GM12878 (cell line): ENCODE measurements around the gene TDO2. TPM values are rescaled to one million over a fixed set of nuclear protein-coding genes. Genes with fewer than 3 reads are reported as not detected.

Experiments used
- ATAC-seq: fragments of 200-7000 bp; cut with Tn5 transposase; 3 replicates; pipeline ENCODE4 v1.9.1; 2020; ENCODE audit warnings: mild to moderate bottlenecking, moderate library complexity
- BruUV-seq: library from RNA; stranded (reverse); fragments of 400-500 nt; replicated peaks from 2 replicates; lab custom pipeline; 2021; lab: Mats Ljungman, UMichigan
- CTCF ChIA-PET: fragments of 300-600 bp; sonication (Branson Sonifier 250); formaldehyde crosslinking; extraction: SDS; loops from one replicate; lab custom pipeline; 2021; ENCODE audit warnings: inconsistent platforms; lab: Yijun Ruan, JAX
- POLR2A ChIA-PET: fragments of 350-600 bp; formaldehyde crosslinking; extraction: SDS; loops from one replicate; lab custom pipeline; 2021; ENCODE audit warnings: inconsistent platforms; lab: Charles Lee
- RAD21 ChIA-PET: fragments of 300-600 bp; sonication (Branson Sonifier 250); formaldehyde crosslinking; loops from one replicate; lab custom pipeline; 2023; ENCODE audit warnings: antibody characterized with exemption; ENCODE audit not compliant: unreplicated experiment; lab: Charles Lee
- SMC1A ChIA-PET: fragments of 300-600 bp; sonication (Branson Sonifier 250); formaldehyde crosslinking; loops from one replicate; lab custom pipeline; 2023; ENCODE audit not compliant: unreplicated experiment, uncharacterized antibody; lab: Charles Lee
- DNase-seq: peaks from one replicate; pipeline ENCODE4 v3.0.0-alpha.2; 2011; ENCODE audit warnings: low read depth, low spot score
- FAIRE-seq: peaks from 3 replicates; lab custom pipeline; 2011; peaks lifted over from hg19 to GRCh38; lab: Jason Lieb, UNC
- H2AFZ ChIP-seq: 2 replicates; pipeline ENCODE4 v1.6.0; 2011; ENCODE audit warnings: low read depth, low read length, control low read depth; ENCODE audit not compliant: control insufficient read depth
- H3K27ac ChIP-seq: 2 replicates; pipeline ENCODE4 v1.5.1; 2011; ENCODE audit warnings: control low read depth; ENCODE audit not compliant: control insufficient read depth, insufficient read depth
- H3K27me3 ChIP-seq, 2 experiments: replicated peaks in 1 of 2; 2 replicates each; pipeline versions ENCODE4 v1.6.0 to v1.6.1; 2011; ENCODE audit warnings: low read length in 1 of 2; ENCODE audit not compliant: control insufficient read depth in 2 of 2, insufficient read depth in 2 of 2
- H3K36me3 ChIP-seq, 2 experiments: 2 replicates each; pipeline ENCODE4 v1.5.1; 2011; ENCODE audit warnings: low read length in 1 of 2; ENCODE audit not compliant: control insufficient read depth in 2 of 2, insufficient read depth in 2 of 2
- H3K4me1 ChIP-seq: 2 replicates; pipeline ENCODE4 v1.6.1; 2011; ENCODE audit warnings: mild to moderate bottlenecking, low read length, moderate library complexity, mixed read lengths; ENCODE audit not compliant: control insufficient read depth, insufficient read depth
- H3K4me2 ChIP-seq: 2 replicates; pipeline ENCODE4 v1.6.0; 2011; ENCODE audit warnings: control low read depth; ENCODE audit not compliant: control insufficient read depth, insufficient read depth
- H3K4me3 ChIP-seq: fragments of 200-600 bp; sonication (generic); 2 replicates; pipeline ENCODE4 v1.5.1; 2016
- H3K79me2 ChIP-seq: 2 replicates; pipeline ENCODE4 v1.6.0; 2011; ENCODE audit warnings: low read length; ENCODE audit not compliant: control insufficient read depth, insufficient read depth
- H3K9ac ChIP-seq: 2 replicates; pipeline ENCODE4 v1.8.0; 2011; ENCODE audit warnings: low read length, control low read depth, mixed read lengths; ENCODE audit not compliant: control insufficient read depth, insufficient read depth
- H3K9me3 ChIP-seq: replicated peaks from 3 replicates; pipeline ENCODE4 v1.5.1; 2011; ENCODE audit warnings: mild to moderate bottlenecking, low read length; ENCODE audit not compliant: control insufficient read depth, insufficient read depth
- H4K20me1 ChIP-seq: 2 replicates; pipeline ENCODE4 v1.6.0; 2011; ENCODE audit not compliant: control insufficient read depth, insufficient read depth
- E2F8 ChIP-seq: fragments of 450-650 bp; IDR thresholded peaks from 2 replicates; pipeline ENCODE4 v1.6.1; 2018; ENCODE audit warnings: mild to moderate bottlenecking, low read depth, moderate library complexity; ENCODE audit not compliant: partially characterized antibody
- GABPA ChIP-seq: IDR thresholded peaks from 2 replicates; pipeline ENCODE4 v1.6.1; 2014; ENCODE audit warnings: antibody characterized with exemption, low read depth, mild to moderate bottlenecking, inconsistent platforms
- RCOR1 ChIP-seq: conservative IDR thresholded peaks from 2 replicates; pipeline ENCODE4 v1.6.1; 2012; ENCODE audit warnings: low read depth, low read length, improper control_type of control experiment
- WGBS: methylation state at CpG from one replicate; pipeline ENCODE4 v1.1.6; 2016; ENCODE audit warnings: low lambda C conversion rate; ENCODE audit not compliant: insufficient replicate concordance, insufficient coverage; ENCODE audit errors: missing lambda C conversion rate; 5-methylcytosine and 5-hydroxymethylcytosine counted together
- in situ Hi-C: fragments of 300-500 bp; cut with MboI; formaldehyde crosslinking; loops from 9 replicates; pipeline ENCODE4 v1.14.3; 2018; ENCODE audit warnings: mixed read lengths
- intact Hi-C: fragments of 100-400 bp; cut with micrococcal nuclease; formaldehyde crosslinking; loops from one replicate; pipeline ENCODE4 v1.14.2; 2022; ENCODE audit not compliant: unreplicated experiment
- polyA plus RNA-seq, 11 experiments: library from polyadenylated mRNA; depleted of rRNA in 4 of 11; unstranded in 6 of 11; stranded (reverse) in 5 of 11; fragments of >200 nt; fragmentation: Nextera tagmentation in 4 of 11; fragmentation: Illumina TruSeq in 1 of 11; extraction: Ambion mirVana in 4 of 11; extraction: Trizol in 1 of 11; gene quantifications; 1 replicate in 1 of 11; 2 replicates in 10 of 11; pipeline versions ENCODE4 v1.2.1 to v1.2.3, GENCODE V29; 2011 to 2016; ENCODE audit warnings: inconsistent platforms in 2 of 11, missing spikeins in 2 of 11, low read depth in 1 of 11
- total RNA-seq, 4 experiments: library from RNA; depleted of rRNA in 3 of 4; stranded (reverse); fragments of >200 nt in 3 of 4; fragmentation: Illumina TruSeq in 1 of 4; extraction: Trizol in 1 of 4; gene quantifications; 2 replicates each; pipeline versions ENCODE4 v1.2.1 to v1.2.3, GENCODE V29; 2013 to 2021

The TDO2 gene
- total and polyA plus RNA-seq, 10 of the 15 experiments (the other 5 are each of a cell fraction or from before 2014, with no cell fraction given): 0.12 to 1.5 (median 0.23) TPM; not detected in 1

GRCh38 chr4:155921597-155921996 is 18.1 kb downstream of the TDO2 start (continued):
- TF ChIP-seq E2F8: no peak
- TF ChIP-seq, all 136 proteins: peak for 0

- no peak for DNase-seq
- Histone ChIP-seq H3K27me3 (no peaks in the 10 kb centered on the region), H3K36me3 (no peaks in the 10 kb centered on the region), H3K4me2 (no peak overlapping the region), H2AFZ (no peak overlapping the region), H3K4me1 (no peaks in the 10 kb centered on the region), H4K20me1 (no peaks in the 10 kb centered on the region), H3K79me2 (no peaks in the 10 kb centered on the region), H3K9me3 (no peaks in the 10 kb centered on the region), H3K9ac (no peak overlapping the region), H3K4me3 (no peak overlapping the region), H3K27ac (no peak overlapping the region)
- intact Hi-C loops (loop anchor here (10.0 kb wide), 1 partner anchor 740 kb away; no protein-coding TSS in a partner anchor), in situ Hi-C loops (no loop called here)
- no peak for TF ChIP-seq RCOR1
- TF ChIP-seq GABPA: no peak
- SMC1A ChIA-PET: no interaction called here
- no TSS peak for BruUV-seq
- CTCF ChIA-PET: no interaction called here
- RAD21 ChIA-PET: no interaction called here
- 67% methylated on average over 3 of the region's 3 CpGs for WGBS
- no peak for FAIRE-seq
- ATAC-seq: no peak
- POLR2A ChIA-PET: no interaction called here
These were observed 21.1 kb downstream of the TDO2 start for GRCh38 chr4:155924637-155925036.
